Stomach (tissue), 9 donors: ENCODE measurements around the gene SIVA1. TPM values are rescaled to one million over a fixed set of nuclear protein-coding genes. Genes with fewer than 3 reads are reported as not detected.
A peak's percentile ranks its signal among the peaks of the same experiment; 100 is the strongest.

Experiments used
- DNase-seq, 2 donors: peaks; one replicate each; pipeline versions ENCODE4 v3.0.0 to v3.0.0-alpha.2; 2013 to 2019
- H3K27ac ChIP-seq, 5 donors: fragments of 200-600 bp in 4 of 5; sonication (generic) in 4 of 5; one replicate each; pipeline ENCODE4 v1.5.1; 2013 to 2019; ENCODE audit warnings: mild to moderate bottlenecking in 1 of 5, moderate library complexity in 1 of 5
- H3K27me3 ChIP-seq, 3 donors: fragments of 200-600 bp; sonication (generic); one replicate each; pipeline ENCODE4 v1.5.1; 2017 to 2019; ENCODE audit warnings: mixed run types in 1 of 3
- H3K36me3 ChIP-seq, 4 donors: fragments of 200-600 bp; sonication (generic); 1 replicate in 3 of 4; 2 replicates in 1 of 4; pipeline ENCODE4 v1.5.1; 2016 to 2019
- H3K4me1 ChIP-seq, 4 donors: fragments of 200-600 bp; sonication (generic); one replicate each; pipeline ENCODE4 v1.5.1; 2016 to 2019
- H3K4me3 ChIP-seq, 4 donors: fragments of 200-600 bp; sonication (generic) in 3 of 4; one replicate each; pipeline ENCODE4 v1.5.1; 2016 to 2019; ENCODE audit warnings: mild to moderate bottlenecking in 1 of 4
- H3K9me3 ChIP-seq, 4 donors: fragments of 200-600 bp; sonication (generic); one replicate each; pipeline ENCODE4 v1.5.1; 2016 to 2019
- CTCF ChIP-seq, 7 experiments: fragments of 450-650 bp in 4 of 7; fragments of 200-600 bp in 3 of 7; sonication (generic) in 3 of 7; IDR thresholded peaks; one replicate each; pipeline ENCODE4 v1.5.1; 2016 to 2019; ENCODE audit warnings: antibody characterized with exemption in 7 of 7, control low read depth in 2 of 7, mild to moderate bottlenecking in 1 of 7
- EP300 ChIP-seq: sonication (generic); formaldehyde crosslinking; IDR thresholded peaks from one replicate; pipeline ENCODE4 v1.6.1; 2017; ENCODE audit warnings: antibody characterized with exemption
- POLR2A ChIP-seq, 4 donors: fragments of 450-650 bp; IDR thresholded peaks; one replicate each; pipeline ENCODE4 v1.6.1; 2016; ENCODE audit warnings: antibody characterized with exemption in 4 of 4, control low read depth in 2 of 4, mild to moderate bottlenecking in 1 of 4, moderate library complexity in 1 of 4
- POLR2AphosphoS5 ChIP-seq, 3 donors: sonication (generic); formaldehyde crosslinking; IDR thresholded peaks; one replicate each; pipeline ENCODE4 v1.6.1; 2016; ENCODE audit warnings: antibody characterized with exemption in 3 of 3
- WGBS, 5 donors: extraction: QIAGEN DNeasy Blood & Tissue Kit in 3 of 5; methylation state at CpG; one replicate each; pipeline versions ENCODE4 v1.1.5 to v1.1.7; 2013 to 2018; 5-methylcytosine and 5-hydroxymethylcytosine counted together
- intact Hi-C: fragments of 100-400 bp; cut with DNase I; formaldehyde crosslinking; loops from one replicate; pipeline ENCODE4 v1.15.1; 2023; ENCODE audit warnings: low total_unique reads
- polyA plus RNA-seq, 3 donors: library from polyadenylated mRNA; stranded (reverse); fragments of 200-250 nt; gene quantifications; one replicate each; pipeline ENCODE4 v1.2.3, GENCODE V29; 2013
- total RNA-seq, 5 donors: library from RNA; depleted of rRNA; stranded (reverse); fragments of >200 nt; gene quantifications; one replicate each; pipeline versions ENCODE4 v1.1.0 to v1.2.3, GENCODE V29; 2014 to 2016
- donor health status: healthy with polysubstance abuse.
- donor health status: Bipolar disorder and iron deficiency.
- donor health status: healthy.

Gene SIVA1
- total and polyA plus RNA-seq, 8 donors: 73.3 to 366 (median 230) TPM

- intact Hi-C loops: loop anchor here (5.0 kb wide), 1 partner anchor 52 kb away; no protein-coding TSS in a partner anchor
These were observed 43.4 kb upstream of the SIVA1 start for GRCh38 chr14:104709387-104710039.

DNA sequence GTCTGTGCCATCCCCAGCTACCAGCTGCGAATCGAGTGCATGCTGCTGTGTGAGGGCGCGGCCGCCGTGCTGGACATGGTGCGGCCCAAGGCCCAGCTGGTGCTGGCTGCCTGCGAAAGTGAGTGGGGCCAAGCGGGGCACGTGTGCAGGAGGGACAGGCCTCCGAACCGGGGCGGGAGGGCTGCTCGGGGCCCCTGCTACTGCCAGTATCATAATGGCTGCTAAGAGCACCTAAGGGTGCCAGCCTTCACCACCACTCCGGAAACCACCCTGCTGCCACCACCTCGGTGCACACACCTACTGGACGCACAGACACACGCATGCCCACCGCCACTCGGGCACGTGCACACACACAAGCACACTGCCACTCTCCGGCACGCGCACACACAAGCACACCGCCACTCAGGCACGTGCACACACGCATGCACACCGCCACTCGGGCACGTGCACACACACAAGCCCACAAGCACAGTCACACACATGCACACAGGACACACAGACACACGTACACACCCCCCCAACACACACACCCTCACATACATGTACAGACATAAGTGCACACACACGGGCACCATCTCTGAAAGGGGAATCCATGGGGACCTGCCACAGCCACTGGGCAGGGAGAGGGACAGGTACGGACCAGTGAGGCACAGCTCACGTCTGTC is 42.7 kb upstream of the SIVA1 start:
- Histone ChIP-seq H3K27ac (no peak overlapping the region), H3K4me1 (peaks cover 4 to 38% (median 20%) of the 10 kb centered on the region in 4 donors), H3K9me3 (no peaks in the 10 kb centered on the region), H3K36me3 (peaks cover 56 to 87% (median 81%) of the 10 kb centered on the region in 4 donors), H3K27me3 (no peaks in the 10 kb centered on the region), H3K4me3 (no peak overlapping the region)
- WGBS, 5 donors: 87 to 94% (median 91%) methylated on average over 12 to 34 of the region's 34 CpGs
- intact Hi-C loops: no loop called here
- TF ChIP-seq EP300 (no peak), CTCF (IDR thresholded peaks at IDR 0.05) (no peak), POLR2AphosphoS5 (IDR thresholded peaks at IDR 0.05) (no peak)
- no peak for DNase-seq

More at GRCh38 chr14:104709387-104710039, 43.4 kb upstream of the SIVA1 start:
- Histone ChIP-seq H3K36me3 (peaks cover 50 to 87% (median 81%) of the 10 kb centered on the region in 4 donors), H3K4me3 (no peak overlapping the region), H3K27ac (no peak overlapping the region), H3K9me3 (no peaks in the 10 kb centered on the region), H3K4me1 (peaks cover 4 to 31% (median 18%) of the 10 kb centered on the region in 4 donors), H3K27me3 (no peaks in the 10 kb centered on the region)
- peak in 1 of 2 donors; percentile 60 for DNase-seq
- 78 to 89% (median 88%) methylated on average over 15 to 18 of the region's 18 CpGs for WGBS, 5 donors
- TF ChIP-seq EP300: no peak
- TF ChIP-seq POLR2A (IDR thresholded peaks at IDR 0.05): no peak
- TF ChIP-seq POLR2AphosphoS5 (IDR thresholded peaks at IDR 0.05): no peak
- no peak for TF ChIP-seq CTCF (IDR thresholded peaks at IDR 0.05)

GRCh38 chr14:104712881-104713734 is 39.8 kb upstream of the SIVA1 start:
- H3K4me1 ChIP-seq: peaks cover 3 to 36% (median 14%) of the 10 kb centered on the region in 4 donors
- H3K36me3 ChIP-seq: peaks cover 61 to 90% (median 88%) of the 10 kb centered on the region in 4 donors
- H3K9me3 ChIP-seq: no peaks in the 10 kb centered on the region
- WGBS, 5 donors: 91 to 93% (median 91%) methylated on average over 30 to 40 of the region's 40 CpGs
- TF ChIP-seq POLR2AphosphoS5 (IDR thresholded peaks at IDR 0.05) (no peak), POLR2A (IDR thresholded peaks at IDR 0.05) (no peak), EP300 (no peak), CTCF (IDR thresholded peaks at IDR 0.05) (no peak)
- H3K27ac ChIP-seq: no peak overlapping the region
- H3K4me3 ChIP-seq: no peak overlapping the region
- H3K27me3 ChIP-seq: no peaks in the 10 kb centered on the region
- intact Hi-C loops: no loop called here
- DNase-seq: no peak

DNA sequence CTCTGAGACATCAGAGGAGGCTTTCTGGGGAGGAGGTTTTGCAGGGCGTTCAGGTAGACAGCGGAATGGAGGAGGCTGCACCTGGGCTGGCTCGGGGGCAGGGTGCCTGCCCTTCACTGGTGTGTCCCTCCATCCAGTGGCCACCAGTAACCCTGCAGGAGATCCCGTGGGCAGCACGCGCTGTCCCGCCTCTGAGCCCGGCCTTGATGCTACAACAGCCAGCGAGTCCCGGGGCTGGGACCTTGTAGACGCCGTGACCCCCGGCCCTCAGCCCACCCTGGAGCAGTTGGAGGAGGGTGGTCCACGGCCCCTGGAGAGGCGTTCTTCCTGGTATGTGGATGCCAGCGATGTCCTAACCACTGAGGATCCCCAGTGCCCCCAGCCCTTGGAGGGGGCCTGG is 38.9 kb upstream of the SIVA1 start:
- H3K9me3 ChIP-seq: no peaks in the 10 kb centered on the region
- no peak overlapping the region for H3K27ac ChIP-seq
- H3K4me1 ChIP-seq: peaks cover 0 to 26% (median 7%) of the 10 kb centered on the region in 4 donors
- intact Hi-C loops: no loop called here
- peaks cover 64 to 98% (median 96%) of the 10 kb centered on the region in 4 donors for H3K36me3 ChIP-seq
- TF ChIP-seq POLR2AphosphoS5 (IDR thresholded peaks at IDR 0.05) (no peak), CTCF (IDR thresholded peaks at IDR 0.05) (no peak), EP300 (no peak), POLR2A (IDR thresholded peaks at IDR 0.05) (no peak)
- no peak overlapping the region for H3K4me3 ChIP-seq
- no peaks in the 10 kb centered on the region for H3K27me3 ChIP-seq
- no peak for DNase-seq
- WGBS, 5 donors: 92 to 96% (median 92%) methylated on average over 10 to 16 of the region's 16 CpGs
